ENCODE results near the gene SLC13A5. TPM values are rescaled to one million over a fixed set of nuclear protein-coding genes. Genes with fewer than 3 reads are reported as not detected.
"Not testable (repeated sequence)": the region's sequence is repeated elsewhere in the genome, so short reads cannot be mapped to it uniquely, and the experiment has no call there.

Gene SLC13A5
- total RNA-seq, 1 donor from 2014 or later, result not detected

- Histone ChIP-seq H3K9ac (no peak overlapping the region), H3F3A (ENCODE audit: low read depth) (no peaks in the 10 kb centered on the region), H3K4me1 (no peaks in the 10 kb centered on the region), H2AFZ (replicated peaks) (no peak overlapping the region), H3K9me3 (ENCODE audit: low read depth) (no peaks in the 10 kb centered on the region), H3K27me3 (peaks cover 5% of the 10 kb centered on the region), H4K20me1 (ENCODE audit: low read depth) (no peaks in the 10 kb centered on the region), H3K4me2 (no peak overlapping the region), H3K27ac (no peak overlapping the region), H3K4me3 (no peak overlapping the region), H3K79me2 (ENCODE audit: low read depth) (no peaks in the 10 kb centered on the region), H3K36me3 (no peaks in the 10 kb centered on the region)
- TF ChIP-seq EZH2phosphoT487 (IDR thresholded peaks at IDR 0.05), result no peak
- TF ChIP-seq EZH2 (IDR thresholded peaks at IDR 0.05), result no peak
- no peak for TF ChIP-seq CTCF (IDR thresholded peaks at IDR 0.05)
- Mint-ChIP-seq H3K9me3 (no peaks in the 10 kb centered on the region), H3K27ac (no peak overlapping the region), H3K27me3 (ENCODE audit: insufficient read depth, low read depth) (peaks cover 2% of the 10 kb centered on the region), H3K4me3 (no peak overlapping the region), H3K36me3 (no peaks in the 10 kb centered on the region), H3K4me1 (no peaks in the 10 kb centered on the region)
- DNase-seq (ENCODE audit: low spot score), result no peak
Observed at GRCh38 chr17:6695565-6695964, 17.6 kb downstream of the SLC13A5 start.

- H3K27me3 ChIP-seq, result peaks cover 5% of the 10 kb centered on the region
- H3K9me3 ChIP-seq (ENCODE audit: low read depth), result no peaks in the 10 kb centered on the region
- no peaks in the 10 kb centered on the region for H3K9me3 Mint-ChIP-seq
- no peaks in the 10 kb centered on the region for H3K36me3 ChIP-seq
- H3K27ac ChIP-seq, result no peak overlapping the region
- H3K9ac ChIP-seq, result no peak overlapping the region
- no peak overlapping the region for H3K4me2 ChIP-seq
- no peak overlapping the region for H3K4me3 Mint-ChIP-seq
- no peaks in the 10 kb centered on the region for H3K36me3 Mint-ChIP-seq
- H3K4me1 ChIP-seq, result no peaks in the 10 kb centered on the region
- peaks cover 4% of the 10 kb centered on the region for H3K27me3 Mint-ChIP-seq (ENCODE audit: insufficient read depth, low read depth)
- H3K27ac Mint-ChIP-seq, result no peak overlapping the region
- H3K4me1 Mint-ChIP-seq, result no peaks in the 10 kb centered on the region
- no peaks in the 10 kb centered on the region for H4K20me1 ChIP-seq (ENCODE audit: low read depth)
- no peaks in the 10 kb centered on the region for H3F3A ChIP-seq (ENCODE audit: low read depth)
- H2AFZ ChIP-seq (replicated peaks), result no peak overlapping the region
- no peaks in the 10 kb centered on the region for H3K79me2 ChIP-seq (ENCODE audit: low read depth)
- TF ChIP-seq CTCF (IDR thresholded peaks at IDR 0.05) (no peak), EZH2 (IDR thresholded peaks at IDR 0.05) (no peak), EZH2phosphoT487 (IDR thresholded peaks at IDR 0.05) (no peak)
- no peak for DNase-seq (ENCODE audit: low spot score)
- H3K4me3 ChIP-seq, result no peak overlapping the region
Observed at GRCh38 chr17:6695051-6695450, 18.1 kb downstream of the SLC13A5 start.

- not testable (repeated sequence) for H3K27me3 ChIP-seq; H3K4me3 Mint-ChIP-seq; H3K36me3 Mint-ChIP-seq; H3K9me3 ChIP-seq (ENCODE audit: low read depth); H3K9ac ChIP-seq; H4K20me1 ChIP-seq (ENCODE audit: low read depth); H3K4me3 ChIP-seq; H3K4me2 ChIP-seq; H2AFZ ChIP-seq (replicated peaks); H3K4me1 ChIP-seq; H3K4me1 Mint-ChIP-seq; H3K27ac ChIP-seq; DNase-seq (ENCODE audit: low spot score); H3F3A ChIP-seq (ENCODE audit: low read depth); H3K79me2 ChIP-seq (ENCODE audit: low read depth); H3K27ac Mint-ChIP-seq; H3K36me3 ChIP-seq; H3K9me3 Mint-ChIP-seq
- H3K27me3 Mint-ChIP-seq (ENCODE audit: insufficient read depth, low read depth), result peaks cover 12% of the 10 kb centered on the region
Observed at GRCh38 chr17:6691958-6692357, 21.2 kb downstream of the SLC13A5 start.

GRCh38 chr17:6691546-6691945 is 21.6 kb downstream of the SLC13A5 start:
- no peaks in the 10 kb centered on the region for H3K4me1 ChIP-seq
- no peak overlapping the region for H3K4me3 Mint-ChIP-seq
- DNase-seq (ENCODE audit: low spot score), result no peak
- no peak overlapping the region for H2AFZ ChIP-seq (replicated peaks)
- H3K36me3 Mint-ChIP-seq, result no peaks in the 10 kb centered on the region
- H3F3A ChIP-seq (ENCODE audit: low read depth), result no peaks in the 10 kb centered on the region
- no peaks in the 10 kb centered on the region for H3K9me3 Mint-ChIP-seq
- H3K4me1 Mint-ChIP-seq, result no peaks in the 10 kb centered on the region
- H3K9me3 ChIP-seq (ENCODE audit: low read depth), result no peaks in the 10 kb centered on the region
- TF ChIP-seq CTCF (IDR thresholded peaks at IDR 0.05) (no peak), EZH2 (IDR thresholded peaks at IDR 0.05) (no peak), EZH2phosphoT487 (IDR thresholded peaks at IDR 0.05) (no peak)
- peaks cover 11% of the 10 kb centered on the region for H3K27me3 Mint-ChIP-seq (ENCODE audit: insufficient read depth, low read depth)
- no peak overlapping the region for H3K4me3 ChIP-seq
- no peaks in the 10 kb centered on the region for H4K20me1 ChIP-seq (ENCODE audit: low read depth)
- no peak overlapping the region for H3K27ac Mint-ChIP-seq
- peaks cover 5% of the 10 kb centered on the region for H3K27me3 ChIP-seq
- H3K27ac ChIP-seq, result no peak overlapping the region
- no peak overlapping the region for H3K9ac ChIP-seq
- H3K36me3 ChIP-seq, result no peaks in the 10 kb centered on the region
- H3K4me2 ChIP-seq, result no peak overlapping the region
- no peaks in the 10 kb centered on the region for H3K79me2 ChIP-seq (ENCODE audit: low read depth)
